Activated CD4-positive, alpha-beta memory T cell treated with anti-CD3 and anti-CD28 coated beads, Interleukin-2, amount 10 ng/mL, durations not matched to agents 7 days and 5 days (primary cell): ENCODE data around the gene VWA5B1. TPM values are rescaled to one million over a fixed set of nuclear protein-coding genes. Genes with fewer than 3 reads are reported as not detected.
A peak's percentile ranks its signal among the peaks of the same experiment; 100 is the strongest.

ENCODE experiments used
- CTCF ChIA-PET: fragments of 350-600 bp; sonication (Branson Sonifier 250); formaldehyde crosslinking; loops from one replicate; lab custom pipeline; 2021; ENCODE audit warnings: antibody characterized with exemption, inconsistent platforms; lab: Charles Lee
- POLR2A ChIA-PET: fragments of 350-600 bp; sonication (Branson Sonifier 250); formaldehyde crosslinking; loops from one replicate; lab custom pipeline; 2021; ENCODE audit warnings: antibody characterized with exemption; lab: Charles Lee
- DNase-seq: peaks from one replicate; pipeline ENCODE4 v3.0.0-alpha.2; 2020
- H3K27ac Mint-ChIP-seq: one replicate; pipeline ENCODE4 v1.8.0; 2021; ENCODE audit warnings: mild to moderate bottlenecking, mixed read lengths
- H3K27me3 Mint-ChIP-seq: one replicate; pipeline ENCODE4 v1.8.0; 2021; ENCODE audit warnings: mixed read lengths
- H3K36me3 Mint-ChIP-seq: one replicate; pipeline ENCODE4 v1.8.0; 2021; ENCODE audit warnings: low read depth, mixed read lengths
- H3K4me1 Mint-ChIP-seq: one replicate; pipeline ENCODE4 v1.8.0; 2021; ENCODE audit warnings: mixed read lengths
- H3K4me3 Mint-ChIP-seq: one replicate; pipeline ENCODE4 v1.8.0; 2021; ENCODE audit warnings: mild to moderate bottlenecking, mixed read lengths
- H3K9me3 Mint-ChIP-seq: one replicate; pipeline ENCODE4 v1.8.0; 2021; ENCODE audit warnings: mixed read lengths
- total RNA-seq, 2 experiments: library from RNA; stranded (reverse); gene quantifications; one replicate each; pipeline ENCODE4 v1.2.3, GENCODE V29; 2021

VWA5B1 gene
- total RNA-seq, 2 experiments from 2014 or later = not detected

GRCh38 chr1:20320704-20321103, 30.0 kb downstream of the VWA5B1 start:
- H3K27ac Mint-ChIP-seq = no peak overlapping the region
- no peak for DNase-seq
- no peaks in the 10 kb centered on the region for H3K9me3 Mint-ChIP-seq
- H3K36me3 Mint-ChIP-seq = no peaks in the 10 kb centered on the region
- ChIA-PET POLR2A (no interaction called here), CTCF (interaction anchor here (0.9 kb wide), 1 partner anchor 108 kb away, joined by 4 read pairs; no protein-coding TSS in a partner anchor)
- H3K4me3 Mint-ChIP-seq = no peak overlapping the region
- peaks cover 34% of the 10 kb centered on the region for H3K27me3 Mint-ChIP-seq
- H3K4me1 Mint-ChIP-seq = peaks cover 30% of the 10 kb centered on the region

- H3K4me3 Mint-ChIP-seq = no peak overlapping the region
- H3K27ac Mint-ChIP-seq = no peak overlapping the region
- no peaks in the 10 kb centered on the region for H3K36me3 Mint-ChIP-seq
- H3K9me3 Mint-ChIP-seq = no peaks in the 10 kb centered on the region
- peaks cover 36% of the 10 kb centered on the region for H3K27me3 Mint-ChIP-seq
- H3K4me1 Mint-ChIP-seq = peaks cover 30% of the 10 kb centered on the region
- ChIA-PET CTCF (no interaction called here), POLR2A (no interaction called here)
- DNase-seq = no peak
Measured at GRCh38 chr1:20321573-20321972, 30.9 kb downstream of the VWA5B1 start.

- peaks cover 42% of the 10 kb centered on the region for H3K27me3 Mint-ChIP-seq
- ChIA-PET POLR2A (interaction anchor here (1.0 kb wide), 1 partner anchor 66 kb away, joined by 4 read pairs; no protein-coding TSS in a partner anchor), CTCF (interaction anchor here (1.6 kb wide), 1 partner anchor 109 kb away, joined by 6 read pairs; no protein-coding TSS in a partner anchor)
- H3K9me3 Mint-ChIP-seq = no peaks in the 10 kb centered on the region
- peak overlapping the region; percentile 42 for H3K4me3 Mint-ChIP-seq
- peak overlapping the region; percentile 46 for H3K27ac Mint-ChIP-seq
- H3K4me1 Mint-ChIP-seq = peaks cover 30% of the 10 kb centered on the region
- DNase-seq = peak; percentile 26
- H3K36me3 Mint-ChIP-seq = no peaks in the 10 kb centered on the region
Measured at GRCh38 chr1:20322081-20322824, 31.6 kb downstream of the VWA5B1 start.

- H3K27ac Mint-ChIP-seq = peak overlapping the region; percentile 46
- H3K4me1 Mint-ChIP-seq = peaks cover 30% of the 10 kb centered on the region
- H3K36me3 Mint-ChIP-seq = no peaks in the 10 kb centered on the region
- POLR2A ChIA-PET = interaction anchor here (1.0 kb wide), 1 partner anchor 66 kb away, joined by 4 read pairs; no protein-coding TSS in a partner anchor
- peaks cover 49% of the 10 kb centered on the region for H3K27me3 Mint-ChIP-seq
- H3K4me3 Mint-ChIP-seq = peak overlapping the region; percentile 42
- no peaks in the 10 kb centered on the region for H3K9me3 Mint-ChIP-seq
- DNase-seq = peak; percentile 64
- CTCF ChIA-PET = interaction anchor here (1.6 kb wide), 1 partner anchor 110 kb away, joined by 6 read pairs; no protein-coding TSS in a partner anchor
Measured at GRCh38 chr1:20322825-20323612, 32.3 kb downstream of the VWA5B1 start.

GRCh38 chr1:20323613-20323920, 32.9 kb downstream of the VWA5B1 start:
- Mint-ChIP-seq H3K27ac (no peak overlapping the region), H3K9me3 (no peaks in the 10 kb centered on the region), H3K36me3 (no peaks in the 10 kb centered on the region), H3K4me1 (peaks cover 30% of the 10 kb centered on the region), H3K4me3 (no peak overlapping the region), H3K27me3 (peaks cover 52% of the 10 kb centered on the region)
- DNase-seq = no peak
- ChIA-PET POLR2A (interaction anchor here (1.0 kb wide), 1 partner anchor 67 kb away, joined by 4 read pairs; no protein-coding TSS in a partner anchor), CTCF (interaction anchor here (1.6 kb wide), 1 partner anchor 110 kb away, joined by 6 read pairs; no protein-coding TSS in a partner anchor)

GRCh38 chr1:20324704-20325406, 34.2 kb downstream of the VWA5B1 start:
- Mint-ChIP-seq H3K36me3 (no peaks in the 10 kb centered on the region), H3K4me3 (no peak overlapping the region), H3K27me3 (peaks cover 53% of the 10 kb centered on the region), H3K4me1 (peaks cover 30% of the 10 kb centered on the region), H3K27ac (no peak overlapping the region), H3K9me3 (no peaks in the 10 kb centered on the region)
- POLR2A ChIA-PET = no interaction called here
- CTCF ChIA-PET = no interaction called here
- no peak for DNase-seq

GRCh38 chr1:20325407-20325843, 34.8 kb downstream of the VWA5B1 start:
- CTCF ChIA-PET = no interaction called here
- no peak overlapping the region for H3K27ac Mint-ChIP-seq
- H3K4me3 Mint-ChIP-seq = no peak overlapping the region
- H3K36me3 Mint-ChIP-seq = no peaks in the 10 kb centered on the region
- peaks cover 30% of the 10 kb centered on the region for H3K4me1 Mint-ChIP-seq
- POLR2A ChIA-PET = no interaction called here
- peaks cover 52% of the 10 kb centered on the region for H3K27me3 Mint-ChIP-seq
- DNase-seq = no peak
- no peaks in the 10 kb centered on the region for H3K9me3 Mint-ChIP-seq

GRCh38 chr1:20325844-20326420, 35.3 kb downstream of the VWA5B1 start:
- no peak for DNase-seq
- Mint-ChIP-seq H3K4me3 (no peak overlapping the region), H3K9me3 (no peaks in the 10 kb centered on the region), H3K4me1 (peaks cover 27% of the 10 kb centered on the region), H3K27ac (no peak overlapping the region), H3K36me3 (no peaks in the 10 kb centered on the region), H3K27me3 (peaks cover 47% of the 10 kb centered on the region)
- CTCF ChIA-PET = no interaction called here
- POLR2A ChIA-PET = no interaction called here

- no peak overlapping the region for H3K4me3 Mint-ChIP-seq
- H3K36me3 Mint-ChIP-seq = no peaks in the 10 kb centered on the region
- peaks cover 38% of the 10 kb centered on the region for H3K27me3 Mint-ChIP-seq
- peaks cover 13% of the 10 kb centered on the region for H3K4me1 Mint-ChIP-seq
- no peaks in the 10 kb centered on the region for H3K9me3 Mint-ChIP-seq
- ChIA-PET CTCF (no interaction called here), POLR2A (no interaction called here)
- no peak for DNase-seq
- no peak overlapping the region for H3K27ac Mint-ChIP-seq
Measured at GRCh38 chr1:20327467-20327866, 36.8 kb downstream of the VWA5B1 start.

GRCh38 chr1:20328201-20328600, 37.5 kb downstream of the VWA5B1 start:
- no peaks in the 10 kb centered on the region for H3K9me3 Mint-ChIP-seq
- ChIA-PET CTCF (no interaction called here), POLR2A (no interaction called here)
- H3K27me3 Mint-ChIP-seq = peaks cover 36% of the 10 kb centered on the region
- H3K4me3 Mint-ChIP-seq = no peak overlapping the region
- peaks cover 6% of the 10 kb centered on the region for H3K4me1 Mint-ChIP-seq
- no peaks in the 10 kb centered on the region for H3K36me3 Mint-ChIP-seq
- no peak for DNase-seq
- H3K27ac Mint-ChIP-seq = no peak overlapping the region

- no peak overlapping the region for H3K4me3 Mint-ChIP-seq
- H3K36me3 Mint-ChIP-seq = no peaks in the 10 kb centered on the region
- no peak for DNase-seq
- ChIA-PET CTCF (no interaction called here), POLR2A (no interaction called here)
- peaks cover 28% of the 10 kb centered on the region for H3K27me3 Mint-ChIP-seq
- no peaks in the 10 kb centered on the region for H3K9me3 Mint-ChIP-seq
- no peaks in the 10 kb centered on the region for H3K4me1 Mint-ChIP-seq
- no peak overlapping the region for H3K27ac Mint-ChIP-seq
Measured at GRCh38 chr1:20329793-20330542, 39.3 kb downstream of the VWA5B1 start.

- Mint-ChIP-seq H3K27ac (no peak overlapping the region), H3K9me3 (no peaks in the 10 kb centered on the region), H3K4me1 (no peaks in the 10 kb centered on the region), H3K36me3 (no peaks in the 10 kb centered on the region), H3K4me3 (no peak overlapping the region), H3K27me3 (peaks cover 7% of the 10 kb centered on the region)
- CTCF ChIA-PET = no interaction called here
- POLR2A ChIA-PET = no interaction called here
- DNase-seq = no peak
Measured at GRCh38 chr1:20334103-20334502, 43.4 kb downstream of the VWA5B1 start.
